Measurements from ENCODE around the gene TMEM141.
"Not testable (repeated sequence)": the region's sequence is repeated elsewhere in the genome, so short reads cannot be mapped to it uniquely, and the experiment has no call there.

TMEM141 gene

DNA sequence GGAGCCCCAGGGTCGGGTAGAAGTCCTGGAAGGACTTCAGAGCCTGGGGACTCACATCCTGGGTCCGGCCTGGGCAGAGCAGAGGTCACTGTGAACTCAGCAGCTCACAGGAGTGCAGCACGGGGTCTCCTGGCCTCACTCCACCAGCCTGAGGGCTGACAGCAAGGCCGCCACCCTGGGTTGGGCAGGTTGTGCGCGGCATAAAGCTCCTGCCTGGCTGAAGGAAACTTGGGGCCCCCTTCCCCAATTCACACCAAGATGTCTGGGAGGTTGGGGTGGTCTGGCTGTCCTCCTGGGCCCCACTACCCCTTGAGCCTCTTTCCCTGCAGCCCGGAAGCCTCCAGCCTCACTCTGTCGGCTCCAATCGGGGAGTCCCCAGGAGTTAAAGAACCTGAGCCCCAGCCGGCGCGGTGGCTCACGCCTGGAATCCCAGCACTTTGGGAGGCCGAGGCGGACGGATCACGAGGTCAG, 28.9 kb upstream of the TMEM141 start:
- ATAC-seq (ENCODE audit: low read depth) = no peak
- H3K4me3 ChIP-seq (ENCODE audit: severe bottlenecking) = no peak overlapping the region
- no peaks in the 10 kb centered on the region for H3K36me3 ChIP-seq (ENCODE audit: low read depth)
- DNase-seq (ENCODE audit: low spot score) = peak; percentile 63
- H3K4me1 ChIP-seq (ENCODE audit: insufficient read depth, poor library complexity, severe bottlenecking) = no peaks in the 10 kb centered on the region
- TF ChIP-seq, protein P1, sequence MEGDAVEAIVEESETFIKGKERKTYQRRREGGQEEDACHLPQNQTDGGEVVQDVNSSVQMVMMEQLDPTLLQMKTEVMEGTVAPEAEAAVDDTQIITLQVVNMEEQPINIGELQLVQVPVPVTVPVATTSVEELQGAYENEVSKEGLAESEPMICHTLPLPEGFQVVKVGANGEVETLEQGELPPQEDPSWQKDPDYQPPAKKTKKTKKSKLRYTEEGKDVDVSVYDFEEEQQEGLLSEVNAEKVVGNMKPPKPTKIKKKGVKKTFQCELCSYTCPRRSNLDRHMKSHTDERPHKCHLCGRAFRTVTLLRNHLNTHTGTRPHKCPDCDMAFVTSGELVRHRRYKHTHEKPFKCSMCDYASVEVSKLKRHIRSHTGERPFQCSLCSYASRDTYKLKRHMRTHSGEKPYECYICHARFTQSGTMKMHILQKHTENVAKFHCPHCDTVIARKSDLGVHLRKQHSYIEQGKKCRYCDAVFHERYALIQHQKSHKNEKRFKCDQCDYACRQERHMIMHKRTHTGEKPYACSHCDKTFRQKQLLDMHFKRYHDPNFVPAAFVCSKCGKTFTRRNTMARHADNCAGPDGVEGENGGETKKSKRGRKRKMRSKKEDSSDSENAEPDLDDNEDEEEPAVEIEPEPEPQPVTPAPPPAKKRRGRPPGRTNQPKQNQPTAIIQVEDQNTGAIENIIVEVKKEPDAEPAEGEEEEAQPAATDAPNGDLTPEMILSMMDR (IDR thresholded peaks at IDR 0.05; ENCODE audit: poor library complexity, severe bottlenecking) = no peak
- no peak overlapping the region for H3K27ac ChIP-seq (ENCODE audit: poor library complexity, severe bottlenecking)
- no peaks in the 10 kb centered on the region for H3K9me3 ChIP-seq (ENCODE audit: severe bottlenecking)
- H3K27me3 ChIP-seq (ENCODE audit: insufficient read depth, poor library complexity, severe bottlenecking) = no peaks in the 10 kb centered on the region

DNA sequence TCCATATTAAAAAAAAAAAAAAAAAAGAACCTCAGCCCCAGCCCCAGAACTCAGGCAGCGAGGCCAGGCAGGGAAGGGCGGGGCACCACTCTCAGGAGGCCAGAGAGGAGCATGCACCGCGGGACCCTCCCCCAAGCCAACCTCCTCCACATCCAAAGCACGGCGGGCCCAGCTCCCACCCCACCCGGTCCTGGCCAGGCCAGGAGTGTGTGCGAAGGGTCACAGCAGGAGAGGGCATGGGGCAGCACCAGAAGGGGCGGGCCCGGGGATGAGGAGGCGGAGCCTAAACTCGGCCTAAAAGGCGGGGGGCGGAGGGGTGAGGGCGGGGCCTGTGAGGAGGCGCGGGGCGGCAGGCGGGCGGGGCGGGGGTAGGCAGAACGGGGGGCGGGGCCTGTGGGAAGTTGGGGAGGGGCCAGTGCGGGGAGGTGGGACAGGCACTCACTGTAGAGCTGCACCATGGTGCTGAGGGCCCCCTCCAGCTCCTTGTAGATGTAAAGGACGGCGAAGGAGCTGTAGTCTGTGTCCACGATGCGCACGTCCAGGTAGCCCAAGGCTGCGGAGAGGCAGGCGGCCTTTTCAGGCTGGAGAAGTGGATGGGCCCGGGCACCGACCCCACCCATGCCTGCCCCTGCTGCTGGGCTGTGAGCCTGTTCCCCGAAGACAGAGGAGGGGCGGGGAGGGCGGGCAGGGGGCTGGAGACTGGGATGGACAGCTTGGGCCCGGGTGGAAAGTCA, 28.1 kb upstream of the TMEM141 start:
- Histone ChIP-seq H3K27me3 (ENCODE audit: insufficient read depth, poor library complexity, severe bottlenecking) (peaks cover 4% of the 10 kb centered on the region), H3K36me3 (ENCODE audit: low read depth) (no peaks in the 10 kb centered on the region), H3K27ac (ENCODE audit: poor library complexity, severe bottlenecking) (no peak overlapping the region), H3K4me1 (ENCODE audit: insufficient read depth, poor library complexity, severe bottlenecking) (no peaks in the 10 kb centered on the region), H3K4me3 (ENCODE audit: severe bottlenecking) (no peak overlapping the region), H3K9me3 (ENCODE audit: severe bottlenecking) (no peaks in the 10 kb centered on the region)
- TF ChIP-seq, protein P1 (IDR thresholded peaks at IDR 0.05; ENCODE audit: poor library complexity, severe bottlenecking) = no peak
- ATAC-seq (ENCODE audit: low read depth) = peak; percentile 22; the same call in 1 of the 3 replicates
- peak; percentile 76 for DNase-seq (ENCODE audit: low spot score)

DNA sequence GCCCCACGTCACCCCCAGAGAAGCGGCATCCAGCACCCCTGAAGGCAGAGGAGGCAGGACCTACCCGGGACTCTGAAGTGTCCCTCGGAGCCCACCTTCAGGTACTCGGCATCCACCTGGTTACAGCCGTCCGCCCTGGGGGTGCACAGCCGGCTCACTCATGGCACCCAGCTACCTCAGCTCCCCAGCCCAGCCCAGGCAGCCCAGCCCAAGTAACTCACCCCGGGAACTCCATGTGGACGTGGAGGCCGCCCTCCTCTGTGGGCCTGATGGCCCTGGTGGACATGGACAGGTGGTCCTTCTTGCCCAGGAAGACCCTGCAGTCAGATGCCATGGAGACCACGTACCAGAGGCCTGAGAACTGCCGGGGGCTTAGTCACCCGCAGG, 27.5 kb upstream of the TMEM141 start:
- ATAC-seq (ENCODE audit: low read depth) = no peak
- peaks cover 5% of the 10 kb centered on the region for H3K27me3 ChIP-seq (ENCODE audit: insufficient read depth, poor library complexity, severe bottlenecking)
- H3K27ac ChIP-seq (ENCODE audit: poor library complexity, severe bottlenecking) = no peak overlapping the region
- TF ChIP-seq, protein P1 (IDR thresholded peaks at IDR 0.05; ENCODE audit: poor library complexity, severe bottlenecking) = no peak
- H3K9me3 ChIP-seq (ENCODE audit: severe bottlenecking) = no peaks in the 10 kb centered on the region
- H3K4me1 ChIP-seq (ENCODE audit: insufficient read depth, poor library complexity, severe bottlenecking) = no peaks in the 10 kb centered on the region
- no peak overlapping the region for H3K4me3 ChIP-seq (ENCODE audit: severe bottlenecking)
- no peaks in the 10 kb centered on the region for H3K36me3 ChIP-seq (ENCODE audit: low read depth)
- peak; percentile 56 for DNase-seq (ENCODE audit: low spot score)

DNA sequence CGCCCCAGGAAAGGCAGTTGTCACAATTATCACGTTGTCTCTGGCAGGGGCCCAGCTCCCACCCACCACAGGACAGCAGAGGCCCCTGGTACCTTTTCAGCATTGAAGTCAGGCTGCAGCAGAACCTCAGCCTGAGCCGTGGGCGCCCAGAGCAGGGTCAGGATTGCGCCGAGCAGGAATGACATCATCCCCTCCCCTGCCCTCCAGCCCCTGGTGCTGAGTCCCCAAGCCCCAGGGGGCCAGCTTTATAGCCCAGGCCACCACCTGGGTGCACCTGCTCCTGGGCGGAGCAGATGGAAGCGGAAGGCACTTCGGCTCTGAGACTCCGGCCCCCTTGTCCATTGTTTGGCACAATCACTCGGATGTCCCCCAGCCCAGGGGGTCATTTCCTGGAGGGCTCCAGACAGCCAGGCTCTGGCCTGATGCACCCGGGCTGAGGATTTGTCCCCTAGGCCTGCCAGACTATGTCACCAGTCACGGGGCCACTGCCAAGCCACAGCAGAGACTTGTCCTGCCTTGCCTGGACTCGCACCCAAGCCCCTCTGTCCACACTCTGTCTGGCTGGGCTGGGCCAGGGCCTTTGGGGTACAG, 26.7 kb upstream of the TMEM141 start, which contains the start of gene LCN15:
LCN15 (minus strand) TSS at position 218 of the 591 bp plus-strand sequence; CDS start at position 188, 30 bp downstream.
- TF ChIP-seq, protein P1 (IDR thresholded peaks at IDR 0.05; ENCODE audit: poor library complexity, severe bottlenecking) = no peak
- H3K27me3 ChIP-seq (ENCODE audit: insufficient read depth, poor library complexity, severe bottlenecking) = peaks cover 5% of the 10 kb centered on the region
- H3K9me3 ChIP-seq (ENCODE audit: severe bottlenecking) = no peaks in the 10 kb centered on the region
- ATAC-seq (ENCODE audit: low read depth) (no peak), DNase-seq (ENCODE audit: low spot score) (peak; percentile 55)
- no peaks in the 10 kb centered on the region for H3K4me1 ChIP-seq (ENCODE audit: insufficient read depth, poor library complexity, severe bottlenecking)
- H3K4me3 ChIP-seq (ENCODE audit: severe bottlenecking) = no peak within 1 kb of the TSS
- H3K27ac ChIP-seq (ENCODE audit: poor library complexity, severe bottlenecking) = no peak within 1 kb of the TSS
- no peaks in the 10 kb centered on the region for H3K36me3 ChIP-seq (ENCODE audit: low read depth)

DNA sequence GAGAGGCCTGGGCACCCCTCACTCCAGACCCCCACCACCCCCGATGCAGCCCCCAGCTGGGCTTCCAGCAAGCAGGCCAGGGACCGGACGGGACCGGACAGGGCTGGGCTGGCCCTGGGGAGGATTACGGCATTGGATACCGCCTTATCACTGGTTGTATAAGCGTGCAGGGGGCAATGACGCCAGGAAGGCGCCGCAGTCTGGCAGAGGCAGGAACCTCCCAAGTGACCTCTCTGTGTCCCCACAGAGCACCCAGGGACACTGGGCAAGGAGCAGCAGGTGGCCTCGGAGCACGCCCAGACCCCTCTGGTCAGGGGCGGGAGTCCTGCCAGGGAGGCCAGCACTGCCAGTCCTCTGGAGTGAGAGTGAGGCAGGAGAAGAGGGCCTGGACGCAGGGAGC, 26.1 kb upstream of the TMEM141 start:
- DNase-seq (ENCODE audit: low spot score) = peak; percentile 46
- no peak overlapping the region for H3K27ac ChIP-seq (ENCODE audit: poor library complexity, severe bottlenecking)
- ATAC-seq (ENCODE audit: low read depth) = no peak
- no peak overlapping the region for H3K4me3 ChIP-seq (ENCODE audit: severe bottlenecking)
- H3K9me3 ChIP-seq (ENCODE audit: severe bottlenecking) = no peaks in the 10 kb centered on the region
- H3K36me3 ChIP-seq (ENCODE audit: low read depth) = no peaks in the 10 kb centered on the region
- no peaks in the 10 kb centered on the region for H3K4me1 ChIP-seq (ENCODE audit: insufficient read depth, poor library complexity, severe bottlenecking)
- TF ChIP-seq, protein P1 (IDR thresholded peaks at IDR 0.05; ENCODE audit: poor library complexity, severe bottlenecking) = no peak
- peaks cover 5% of the 10 kb centered on the region for H3K27me3 ChIP-seq (ENCODE audit: insufficient read depth, poor library complexity, severe bottlenecking)

DNA sequence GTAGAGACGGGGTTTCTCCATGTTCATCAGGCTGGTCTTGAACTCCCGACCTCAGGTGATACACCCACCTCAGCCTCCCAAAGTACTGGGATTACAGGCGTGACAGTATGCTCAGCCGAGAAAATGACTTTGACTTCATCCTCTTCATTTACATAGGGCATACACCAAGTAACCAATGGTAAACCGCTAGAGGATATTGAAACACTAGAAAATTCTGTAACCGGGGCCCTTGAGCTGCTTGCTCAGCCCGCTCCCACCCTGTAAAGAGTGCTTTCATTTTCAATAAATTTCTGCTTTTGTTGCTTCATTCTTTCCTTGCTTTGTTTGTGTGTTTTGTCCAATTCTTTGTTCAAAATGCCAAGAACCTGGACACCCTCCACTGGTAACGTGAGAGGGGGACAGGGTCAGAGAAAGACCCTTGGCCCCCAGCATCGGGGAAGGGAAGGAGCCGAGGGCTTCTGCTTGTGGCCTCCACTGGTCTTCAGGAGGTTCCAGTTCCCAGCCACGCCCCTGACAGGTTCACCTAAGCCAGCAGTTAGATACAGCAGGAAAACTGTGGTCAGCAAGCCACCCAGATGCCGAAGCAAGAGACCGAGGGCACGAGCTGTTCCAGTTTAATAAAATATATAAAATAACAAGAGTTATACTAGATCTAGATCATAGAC, 25.3 kb upstream of the TMEM141 start:
- peak; percentile 35 for DNase-seq (ENCODE audit: low spot score)
- not testable (repeated sequence) for H3K4me1 ChIP-seq (ENCODE audit: insufficient read depth, poor library complexity, severe bottlenecking); H3K9me3 ChIP-seq (ENCODE audit: severe bottlenecking); H3K27ac ChIP-seq (ENCODE audit: poor library complexity, severe bottlenecking); H3K27me3 ChIP-seq (ENCODE audit: insufficient read depth, poor library complexity, severe bottlenecking); ATAC-seq (ENCODE audit: low read depth); H3K36me3 ChIP-seq (ENCODE audit: low read depth); H3K4me3 ChIP-seq (ENCODE audit: severe bottlenecking)

Measured in RWPE2 (cell line).